ENCODE data around the gene FILIP1L. TPM values are rescaled to one million over a fixed set of nuclear protein-coding genes. Genes with fewer than 3 reads are reported as not detected.
"Not testable (repeated sequence)": the region's sequence is repeated elsewhere in the genome, so short reads cannot be mapped to it uniquely, and the experiment has no call there.

Gene FILIP1L
- total RNA-seq, 2 experiments from 2014 or later: 0.10 to 0.17 TPM

DNA sequence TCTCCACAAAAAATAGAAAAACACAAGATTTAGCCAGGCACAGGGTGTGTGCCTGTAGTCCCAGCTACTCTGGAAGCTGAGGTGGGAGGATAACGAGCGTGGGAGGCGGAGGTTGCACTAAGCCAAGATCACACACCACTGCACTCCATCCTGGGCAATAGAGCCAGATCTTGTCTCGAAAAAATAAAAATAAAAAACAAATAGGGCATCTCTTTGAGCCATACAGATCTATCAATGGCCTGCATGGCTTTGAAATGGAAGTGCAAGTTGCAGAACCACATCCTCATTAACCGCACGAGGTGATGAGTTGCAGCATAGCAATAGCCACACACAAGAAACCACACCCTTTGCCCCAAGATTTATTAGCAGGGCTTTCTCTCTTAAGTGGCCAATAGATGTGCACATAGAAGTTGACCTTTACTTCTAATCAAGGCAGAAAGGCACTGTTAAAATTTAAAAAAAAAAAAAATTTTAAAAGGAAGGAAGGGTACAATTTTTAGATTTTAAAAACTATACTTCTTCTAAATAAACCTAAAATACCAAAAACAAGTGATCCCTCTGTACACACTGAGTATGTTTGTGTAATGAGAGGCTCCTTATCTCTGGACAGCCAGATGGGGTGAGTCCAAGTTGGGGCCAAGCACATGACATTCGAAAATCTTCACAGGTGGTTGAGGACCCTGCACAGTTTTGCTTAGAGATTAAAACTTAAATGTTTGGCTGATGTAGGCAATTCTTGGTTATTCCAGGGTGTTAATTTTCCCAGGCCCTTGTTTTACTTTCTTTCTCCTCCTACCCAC, 53.4 kb downstream of the FILIP1L start:
- ChIA-PET POLR2A (no interaction called here), CTCF (no interaction called here)
- no peaks in the 10 kb centered on the region for H3K9me3 Mint-ChIP-seq
- H3K4me1 Mint-ChIP-seq (ENCODE audit: low read depth): peaks cover 2% of the 10 kb centered on the region
- intact Hi-C loops (cut with micrococcal nuclease): no loop called here
- H3K27me3 Mint-ChIP-seq: no peaks in the 10 kb centered on the region
- H3K4me3 Mint-ChIP-seq: no peak overlapping the region
- no peak for DNase-seq
- H3K36me3 Mint-ChIP-seq: peaks cover 2% of the 10 kb centered on the region
- no peak overlapping the region for H3K27ac Mint-ChIP-seq

DNA sequence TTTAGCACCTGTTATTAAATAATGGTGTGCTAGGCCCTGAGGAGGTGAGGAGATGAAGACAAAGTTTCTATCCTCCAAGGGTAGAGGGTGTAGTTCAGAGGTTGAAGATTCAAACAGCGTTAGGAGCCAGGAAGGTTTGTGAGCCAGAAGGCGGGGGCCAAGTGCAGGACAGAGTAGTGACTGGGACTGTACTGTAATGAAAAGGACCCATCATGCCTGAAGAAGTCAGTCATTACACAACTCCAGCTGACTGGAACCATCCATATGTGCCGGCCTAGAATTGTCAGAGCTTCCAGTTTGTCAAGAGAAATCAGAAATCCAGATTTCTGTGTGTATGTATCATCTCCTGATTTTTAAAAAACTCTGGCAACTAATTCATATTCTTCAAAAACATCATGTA, 54.8 kb downstream of the FILIP1L start:
- H3K27ac Mint-ChIP-seq: no peak overlapping the region
- POLR2A ChIA-PET: no interaction called here
- DNase-seq: no peak
- intact Hi-C loops (cut with micrococcal nuclease): no loop called here
- no peak overlapping the region for H3K4me3 Mint-ChIP-seq
- peaks cover 2% of the 10 kb centered on the region for H3K4me1 Mint-ChIP-seq (ENCODE audit: low read depth)
- CTCF ChIA-PET: interaction anchor here (1.8 kb wide), 1 partner anchor 10 kb away, joined by 10 read pairs; no protein-coding TSS in a partner anchor
- H3K27me3 Mint-ChIP-seq: no peaks in the 10 kb centered on the region
- peaks cover 2% of the 10 kb centered on the region for H3K36me3 Mint-ChIP-seq
- H3K9me3 Mint-ChIP-seq: no peaks in the 10 kb centered on the region

DNA sequence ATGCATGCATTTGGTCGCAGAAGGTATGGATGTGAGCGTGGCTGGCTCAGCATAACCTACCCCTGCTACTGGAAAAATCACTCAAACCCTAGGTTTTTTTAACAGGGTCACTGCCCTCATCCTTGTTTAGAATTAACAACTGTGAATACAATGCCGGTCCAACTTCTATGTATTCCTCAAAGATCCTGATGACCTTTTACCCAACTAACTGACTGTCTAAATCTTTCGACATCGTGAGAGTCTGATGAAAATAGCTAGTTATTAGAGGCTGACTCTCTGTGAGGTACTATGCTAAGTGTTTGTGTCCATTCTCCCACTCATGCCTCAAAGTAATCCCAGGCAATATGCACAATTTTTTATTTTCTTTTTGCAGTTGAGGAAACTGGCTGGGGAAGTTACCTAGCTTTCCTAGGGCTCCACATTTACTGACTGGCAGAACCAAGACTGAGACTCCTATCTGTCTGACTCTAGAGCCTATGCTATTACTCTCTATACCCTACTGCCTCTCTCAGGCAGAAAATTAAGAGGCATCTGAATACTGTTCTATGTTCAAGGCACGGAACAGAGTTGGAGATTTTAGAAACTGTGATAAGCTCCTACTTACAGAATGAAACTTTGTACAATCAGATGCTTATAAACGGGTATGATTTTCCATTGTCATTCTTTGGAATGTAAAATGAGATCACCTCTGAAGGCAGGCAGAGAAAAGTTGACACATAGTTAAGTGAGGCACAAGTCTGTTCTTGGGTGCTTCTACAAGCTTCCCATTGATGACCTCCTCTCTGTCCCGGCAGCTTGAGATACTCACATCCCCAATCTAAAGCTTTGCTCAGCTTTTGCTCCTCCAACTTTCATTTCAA, 56.4 kb downstream of the FILIP1L start:
- Mint-ChIP-seq H3K9me3 (no peaks in the 10 kb centered on the region), H3K36me3 (peaks cover 2% of the 10 kb centered on the region), H3K27ac (no peak overlapping the region), H3K4me1 (ENCODE audit: low read depth) (peaks cover 2% of the 10 kb centered on the region), H3K27me3 (no peaks in the 10 kb centered on the region), H3K4me3 (no peak overlapping the region)
- no peak for DNase-seq
- intact Hi-C loops (cut with micrococcal nuclease): no loop called here
- ChIA-PET POLR2A (no interaction called here), CTCF (interaction anchor here (1.8 kb wide), 1 partner anchor 11 kb away, joined by 10 read pairs; no protein-coding TSS in a partner anchor)

DNA sequence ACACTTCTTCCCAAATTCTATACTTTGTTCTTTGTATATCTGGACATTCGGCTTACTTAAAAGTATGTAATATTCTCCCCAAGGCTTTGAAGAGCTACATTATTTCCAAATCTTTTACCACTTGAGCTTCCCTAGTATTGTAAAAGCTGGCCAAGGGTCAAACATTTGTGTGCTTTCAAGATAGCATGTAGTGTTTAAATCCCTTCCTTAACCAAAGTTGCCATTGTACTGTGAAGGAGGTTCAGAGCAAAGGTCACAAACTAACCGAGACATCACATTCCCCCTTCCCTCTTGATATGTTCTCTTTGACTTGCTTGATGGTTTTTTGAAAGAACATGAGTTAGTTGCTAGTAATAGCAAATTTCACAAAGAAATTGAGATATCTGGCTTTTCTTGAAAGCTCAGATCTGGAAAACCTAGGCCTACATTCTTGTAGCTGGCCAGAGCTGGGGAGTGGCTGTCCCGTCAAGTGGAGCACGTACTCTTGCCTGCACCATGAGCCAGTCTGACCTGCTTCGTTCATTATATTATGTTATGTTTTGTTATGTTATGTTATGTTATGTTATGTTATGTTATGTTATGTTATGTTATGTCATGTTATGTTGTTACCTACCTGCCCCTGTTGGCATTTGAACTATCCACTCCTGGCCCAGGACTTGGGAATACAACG, 60.2 kb downstream of the FILIP1L start:
- no peaks in the 10 kb centered on the region for H3K4me1 Mint-ChIP-seq (ENCODE audit: low read depth)
- H3K27me3 Mint-ChIP-seq: no peaks in the 10 kb centered on the region
- H3K4me3 Mint-ChIP-seq: no peak overlapping the region
- no peaks in the 10 kb centered on the region for H3K9me3 Mint-ChIP-seq
- intact Hi-C loops (cut with micrococcal nuclease): no loop called here
- DNase-seq: no peak
- CTCF ChIA-PET: no interaction called here
- H3K27ac Mint-ChIP-seq: no peak overlapping the region
- no peaks in the 10 kb centered on the region for H3K36me3 Mint-ChIP-seq
- POLR2A ChIA-PET: no interaction called here

DNA sequence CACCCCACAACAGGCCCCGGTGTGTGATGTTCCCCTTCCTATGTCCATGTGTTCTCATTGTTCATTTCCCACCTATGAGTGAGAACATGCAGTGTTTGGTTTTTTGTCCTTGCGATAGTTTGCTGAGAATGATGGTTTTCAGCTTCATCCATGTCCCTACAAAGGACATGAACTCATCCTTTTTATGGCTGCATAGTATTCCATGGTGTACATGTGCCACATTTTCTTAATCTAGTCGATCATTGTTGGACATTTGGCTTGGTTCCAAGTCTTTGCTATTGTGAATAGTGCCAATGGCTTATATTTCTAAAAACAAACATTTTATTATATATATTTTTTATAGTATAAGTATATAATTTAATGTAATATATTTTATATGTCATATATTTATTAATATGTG, 62.8 kb downstream of the FILIP1L start:
- POLR2A ChIA-PET; CTCF ChIA-PET; H3K4me3 Mint-ChIP-seq; DNase-seq; intact Hi-C loops (cut with micrococcal nuclease); H3K36me3 Mint-ChIP-seq; H3K4me1 Mint-ChIP-seq (ENCODE audit: low read depth); H3K27ac Mint-ChIP-seq; H3K9me3 Mint-ChIP-seq; H3K27me3 Mint-ChIP-seq: not testable (repeated sequence)

DNA sequence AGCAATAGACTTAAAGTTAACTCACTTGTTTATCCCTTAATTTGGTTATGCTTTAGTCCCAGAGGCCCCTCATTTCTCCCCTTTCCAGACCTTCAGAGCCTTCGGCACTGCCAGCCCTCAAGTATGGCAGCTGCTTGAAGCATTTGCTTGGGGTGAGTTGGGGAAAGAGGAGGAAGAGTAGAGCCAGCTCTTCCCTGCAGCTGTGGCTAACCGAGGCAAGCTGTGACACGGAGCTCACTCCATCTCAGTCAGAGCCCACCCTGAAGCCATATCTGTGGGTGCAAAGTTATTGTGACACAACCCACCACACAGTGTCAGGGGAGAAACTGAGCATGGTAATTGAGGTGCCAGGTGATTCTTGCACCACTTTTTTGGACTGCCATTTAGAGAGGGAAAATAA, 66.1 kb downstream of the FILIP1L start:
- H3K27ac Mint-ChIP-seq: no peak overlapping the region
- ChIA-PET CTCF (interaction anchor here (0.7 kb wide), 1 partner anchor 23 kb away, joined by 3 read pairs; no protein-coding TSS in a partner anchor), POLR2A (interaction anchor here (1.7 kb wide), 1 partner anchor 221 kb away, joined by 5 read pairs; no protein-coding TSS in a partner anchor)
- H3K9me3 Mint-ChIP-seq: no peaks in the 10 kb centered on the region
- H3K27me3 Mint-ChIP-seq: no peaks in the 10 kb centered on the region
- peaks cover 10% of the 10 kb centered on the region for H3K4me1 Mint-ChIP-seq (ENCODE audit: low read depth)
- DNase-seq: no peak
- intact Hi-C loops (cut with micrococcal nuclease): no loop called here
- no peaks in the 10 kb centered on the region for H3K36me3 Mint-ChIP-seq
- H3K4me3 Mint-ChIP-seq: no peak overlapping the region

DNA sequence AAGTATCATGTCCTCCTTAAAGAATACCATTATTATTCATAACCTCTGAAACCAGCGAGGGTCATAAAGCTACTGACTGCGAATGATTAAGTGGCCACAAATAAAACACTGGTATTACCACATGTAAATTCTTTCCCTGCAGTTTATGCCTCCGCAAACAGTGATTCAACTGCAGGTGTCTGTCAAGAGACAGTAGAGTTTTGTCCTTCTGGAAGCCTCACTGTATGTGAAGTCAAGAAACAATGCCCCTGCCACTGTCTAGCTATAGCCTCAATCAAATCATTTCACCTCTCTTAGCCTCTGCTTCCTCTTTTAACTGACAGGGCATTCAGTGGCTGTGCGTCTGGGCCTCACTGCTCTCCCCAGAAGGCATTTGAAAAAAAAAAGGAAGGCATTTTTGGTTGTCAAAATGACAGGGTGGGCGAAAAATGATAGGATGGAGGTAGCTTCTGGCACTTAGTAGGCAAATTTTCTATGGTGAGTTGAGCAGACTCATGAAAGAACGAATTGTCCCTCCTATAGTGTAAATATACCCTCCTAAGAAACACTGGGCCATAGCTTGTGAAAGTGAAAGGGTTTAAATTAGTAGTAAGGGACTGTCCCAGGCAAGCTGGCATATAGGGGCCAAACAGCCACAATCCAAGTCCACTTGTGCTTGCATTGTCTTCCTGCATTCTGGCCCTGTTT, 66.7 kb downstream of the FILIP1L start:
- DNase-seq: no peak
- H3K4me1 Mint-ChIP-seq (ENCODE audit: low read depth): peaks cover 10% of the 10 kb centered on the region
- CTCF ChIA-PET: interaction anchor here (0.7 to 1.1 kb wide), 2 partner anchors 23 to 207 kb away, joined by 3 read pairs; no protein-coding TSS in a partner anchor
- POLR2A ChIA-PET: interaction anchor here (1.2 to 1.7 kb wide), 2 partner anchors 18 to 222 kb away, joined by 4 to 5 read pairs; no protein-coding TSS in a partner anchor
- H3K9me3 Mint-ChIP-seq: no peaks in the 10 kb centered on the region
- intact Hi-C loops (cut with micrococcal nuclease): loop anchor here (1.0 kb wide), 1 partner anchor 191 kb away; no protein-coding TSS in a partner anchor
- no peaks in the 10 kb centered on the region for H3K36me3 Mint-ChIP-seq
- no peak overlapping the region for H3K27ac Mint-ChIP-seq
- H3K27me3 Mint-ChIP-seq: no peaks in the 10 kb centered on the region
- no peak overlapping the region for H3K4me3 Mint-ChIP-seq

DNA sequence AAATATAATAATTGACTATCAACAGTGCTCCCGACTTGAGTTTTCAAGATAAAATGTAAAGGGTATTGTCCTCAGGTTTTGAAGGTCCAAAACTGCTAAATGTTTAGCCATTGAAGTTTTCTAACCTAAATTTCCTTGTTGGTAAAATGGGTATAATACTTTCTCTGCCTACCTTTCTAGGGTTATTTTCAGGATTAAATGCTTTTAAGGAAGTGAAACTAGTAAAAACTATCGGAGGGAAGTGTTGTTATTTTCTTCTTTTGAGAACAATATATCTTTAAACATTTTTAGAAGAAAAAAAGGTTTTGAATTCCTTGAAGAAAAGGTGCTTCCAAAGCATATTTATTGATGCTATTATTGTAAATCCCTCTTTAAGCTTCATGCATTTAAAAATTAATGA, 67.3 kb downstream of the FILIP1L start:
- POLR2A ChIA-PET: interaction anchor here (1.2 to 1.7 kb wide), 2 partner anchors 17 to 223 kb away, joined by 4 to 5 read pairs; no protein-coding TSS in a partner anchor
- intact Hi-C loops (cut with micrococcal nuclease): loop anchor here (1.0 kb wide), 1 partner anchor 191 kb away; no protein-coding TSS in a partner anchor
- no peaks in the 10 kb centered on the region for H3K36me3 Mint-ChIP-seq
- DNase-seq: no peak
- H3K27me3 Mint-ChIP-seq: no peaks in the 10 kb centered on the region
- H3K9me3 Mint-ChIP-seq: no peaks in the 10 kb centered on the region
- CTCF ChIA-PET: interaction anchor here (1.1 kb wide), 1 partner anchor 207 kb away, joined by 3 read pairs; no protein-coding TSS in a partner anchor
- peaks cover 10% of the 10 kb centered on the region for H3K4me1 Mint-ChIP-seq (ENCODE audit: low read depth)
- no peak overlapping the region for H3K4me3 Mint-ChIP-seq
- no peak overlapping the region for H3K27ac Mint-ChIP-seq

DNA sequence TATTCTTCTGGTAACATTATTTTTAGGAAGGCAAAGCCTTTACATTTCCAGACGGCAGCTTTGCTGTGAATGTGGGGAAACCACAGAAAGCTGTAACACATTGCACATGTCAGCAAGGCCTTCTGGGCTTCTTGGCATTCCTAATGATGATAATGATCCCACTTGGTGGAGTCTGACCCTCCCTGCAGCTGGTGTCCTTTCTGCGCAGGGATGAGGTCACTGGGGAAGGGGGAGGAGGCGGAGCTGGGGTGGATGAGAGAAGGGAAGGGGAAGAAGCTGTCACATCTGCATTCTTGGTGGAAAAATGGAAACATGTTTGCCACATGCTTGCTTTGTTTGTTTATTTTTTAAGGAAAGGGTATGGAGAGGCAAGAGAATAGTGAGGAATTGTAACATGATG, 68.6 kb downstream of the FILIP1L start:
- peaks cover 10% of the 10 kb centered on the region for H3K4me1 Mint-ChIP-seq (ENCODE audit: low read depth)
- no peak for DNase-seq
- intact Hi-C loops (cut with micrococcal nuclease): no loop called here
- POLR2A ChIA-PET: no interaction called here
- H3K27ac Mint-ChIP-seq: no peak overlapping the region
- H3K36me3 Mint-ChIP-seq: no peaks in the 10 kb centered on the region
- no peak overlapping the region for H3K4me3 Mint-ChIP-seq
- CTCF ChIA-PET: no interaction called here
- no peaks in the 10 kb centered on the region for H3K9me3 Mint-ChIP-seq
- no peaks in the 10 kb centered on the region for H3K27me3 Mint-ChIP-seq

DNA sequence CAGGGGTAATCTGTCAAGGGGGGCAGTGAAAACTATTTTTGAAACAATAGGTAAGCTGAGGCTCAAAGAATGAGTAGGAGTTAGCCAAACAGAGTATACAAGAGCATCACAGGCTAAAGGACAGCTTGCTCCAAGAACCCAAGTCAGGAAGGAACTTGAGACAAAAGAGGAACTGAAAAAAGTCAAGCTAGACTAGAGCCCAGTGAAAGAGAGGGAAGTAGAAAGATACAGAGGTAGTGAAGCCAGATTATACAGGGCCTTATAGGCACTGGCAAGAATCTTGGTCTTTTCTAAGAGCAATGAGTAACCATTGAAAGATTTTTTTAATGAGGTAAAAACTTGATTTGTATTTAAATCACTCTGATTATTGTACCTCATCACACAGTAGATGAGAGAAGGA, 69.9 kb downstream of the FILIP1L start:
- intact Hi-C loops (cut with micrococcal nuclease): no loop called here
- ChIA-PET CTCF (interaction anchor here (1.0 to 1.2 kb wide), 2 partner anchors 210 to 213 kb away, joined by 3 to 5 read pairs; no protein-coding TSS in a partner anchor), POLR2A (no interaction called here)
- Mint-ChIP-seq H3K27me3 (no peaks in the 10 kb centered on the region), H3K4me3 (no peak overlapping the region), H3K9me3 (no peaks in the 10 kb centered on the region), H3K4me1 (ENCODE audit: low read depth) (peaks cover 10% of the 10 kb centered on the region), H3K36me3 (peaks cover 3% of the 10 kb centered on the region), H3K27ac (no peak overlapping the region)
- DNase-seq: no peak

DNA sequence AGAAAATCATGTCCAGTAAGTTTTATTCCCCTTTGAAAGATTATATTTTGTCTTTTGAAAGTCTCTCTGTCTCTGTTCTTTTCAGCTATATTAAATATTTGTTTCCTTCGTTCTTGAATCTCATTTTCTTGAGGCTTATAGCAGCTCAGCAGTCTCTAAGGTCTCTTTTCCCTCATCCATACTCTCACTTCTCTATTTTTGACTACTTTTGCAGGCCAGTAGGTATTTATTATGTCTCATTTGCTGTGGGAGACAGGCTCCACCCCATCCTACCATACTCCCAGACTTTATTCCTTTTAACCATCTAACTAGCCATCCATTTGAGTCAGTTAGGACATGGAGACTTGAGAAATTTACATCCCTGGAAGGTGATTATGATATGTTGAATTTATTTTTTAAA, 71.0 kb downstream of the FILIP1L start:
- POLR2A ChIA-PET: no interaction called here
- no peaks in the 10 kb centered on the region for H3K27me3 Mint-ChIP-seq
- CTCF ChIA-PET: interaction anchor here (1.2 kb wide), 1 partner anchor 14 kb away, joined by 5 read pairs; no protein-coding TSS in a partner anchor
- intact Hi-C loops (cut with micrococcal nuclease): no loop called here
- H3K9me3 Mint-ChIP-seq: no peaks in the 10 kb centered on the region
- peaks cover 10% of the 10 kb centered on the region for H3K4me1 Mint-ChIP-seq (ENCODE audit: low read depth)
- H3K36me3 Mint-ChIP-seq: peaks cover 3% of the 10 kb centered on the region
- no peak overlapping the region for H3K4me3 Mint-ChIP-seq
- H3K27ac Mint-ChIP-seq: no peak overlapping the region
- DNase-seq: no peak

All from activated CD4-positive, alpha-beta memory T cell treated with anti-CD3 and anti-CD28 coated beads for 36 hours (primary cell).